ENCODE data around the gene MARCHF4.

- TF ChIP-seq POU2F2 (IDR thresholded peaks at IDR 0.05; ENCODE audit: low read depth, low read length) (no peak), TAF1 (IDR thresholded peaks at IDR 0.05; ENCODE audit: low read depth, low read length) (no peak), POLR2A (IDR thresholded peaks at IDR 0.05; ENCODE audit: low read depth, low read length) (no peak), POLR2AphosphoS5 (IDR thresholded peaks at IDR 0.05; ENCODE audit: low read depth, low read length) (no peak)
Observed at GRCh38 chr2:216404010-216404618, 31.8 kb upstream of the MARCHF4 start.

Measured in GM12891 (cell line).